ENCODE data around the gene MDN1.
"Not testable (repeated sequence)": the region's sequence is repeated elsewhere in the genome, so short reads cannot be mapped to it uniquely, and the experiment has no call there.

MDN1 gene

GRCh38 chr6:89792881-89793280, 26.7 kb downstream of the MDN1 start:
- Mint-ChIP-seq H3K27me3 (no peaks in the 10 kb centered on the region), H3K4me3 (peak overlapping the region; percentile 68), H3K36me3 (peaks cover 31% of the 10 kb centered on the region), H3K27ac (peak overlapping the region; percentile 61), H3K9me3 (ENCODE audit: low read depth) (no peaks in the 10 kb centered on the region), H3K4me1 (ENCODE audit: low read depth) (peaks cover 28% of the 10 kb centered on the region)

- Mint-ChIP-seq H3K4me1 (ENCODE audit: low read depth) (peaks cover 26% of the 10 kb centered on the region), H3K4me3 (no peak overlapping the region), H3K9me3 (ENCODE audit: low read depth) (no peaks in the 10 kb centered on the region), H3K27ac (no peak overlapping the region), H3K36me3 (peaks cover 33% of the 10 kb centered on the region), H3K27me3 (no peaks in the 10 kb centered on the region)
Measured at GRCh38 chr6:89790403-89790802, 29.2 kb downstream of the MDN1 start.

GRCh38 chr6:89789980-89790379, 29.6 kb downstream of the MDN1 start:
- no peak overlapping the region for H3K27ac Mint-ChIP-seq
- H3K9me3 Mint-ChIP-seq (ENCODE audit: low read depth) = no peaks in the 10 kb centered on the region
- H3K27me3 Mint-ChIP-seq = no peaks in the 10 kb centered on the region
- H3K36me3 Mint-ChIP-seq = peaks cover 34% of the 10 kb centered on the region
- peaks cover 22% of the 10 kb centered on the region for H3K4me1 Mint-ChIP-seq (ENCODE audit: low read depth)
- no peak overlapping the region for H3K4me3 Mint-ChIP-seq

GRCh38 chr6:89787660-89788328, 31.8 kb downstream of the MDN1 start:
- no peak overlapping the region for H3K27ac Mint-ChIP-seq
- H3K27me3 Mint-ChIP-seq = no peaks in the 10 kb centered on the region
- H3K4me1 Mint-ChIP-seq (ENCODE audit: low read depth) = no peaks in the 10 kb centered on the region
- H3K9me3 Mint-ChIP-seq (ENCODE audit: low read depth) = no peaks in the 10 kb centered on the region
- peaks cover 36% of the 10 kb centered on the region for H3K36me3 Mint-ChIP-seq
- H3K4me3 Mint-ChIP-seq = no peak overlapping the region

GRCh38 chr6:89786970-89787369, 32.6 kb downstream of the MDN1 start:
- H3K9me3 Mint-ChIP-seq (ENCODE audit: low read depth) = no peaks in the 10 kb centered on the region
- H3K4me3 Mint-ChIP-seq = no peak overlapping the region
- H3K36me3 Mint-ChIP-seq = peaks cover 36% of the 10 kb centered on the region

GRCh38 chr6:89784838-89785237, 34.8 kb downstream of the MDN1 start:
- Mint-ChIP-seq H3K27me3 (no peaks in the 10 kb centered on the region), H3K4me1 (ENCODE audit: low read depth) (no peaks in the 10 kb centered on the region), H3K4me3 (no peak overlapping the region), H3K27ac (no peak overlapping the region), H3K36me3 (peaks cover 42% of the 10 kb centered on the region), H3K9me3 (ENCODE audit: low read depth) (no peaks in the 10 kb centered on the region)

More at GRCh38 chr6:89786970-89787369, 32.6 kb downstream of the MDN1 start:
- Mint-ChIP-seq H3K4me1 (ENCODE audit: low read depth) (no peaks in the 10 kb centered on the region), H3K27ac (no peak overlapping the region), H3K27me3 (no peaks in the 10 kb centered on the region)

GRCh38 chr6:89783293-89783692, 36.3 kb downstream of the MDN1 start:
- not testable (repeated sequence) for H3K9me3 Mint-ChIP-seq (ENCODE audit: low read depth); H3K27ac Mint-ChIP-seq; H3K27me3 Mint-ChIP-seq; H3K4me1 Mint-ChIP-seq (ENCODE audit: low read depth); H3K4me3 Mint-ChIP-seq
- H3K36me3 Mint-ChIP-seq = peaks cover 37% of the 10 kb centered on the region

GRCh38 chr6:89782222-89782621, 37.4 kb downstream of the MDN1 start:
- Mint-ChIP-seq H3K4me1 (ENCODE audit: low read depth) (no peaks in the 10 kb centered on the region), H3K36me3 (peaks cover 34% of the 10 kb centered on the region), H3K9me3 (ENCODE audit: low read depth) (no peaks in the 10 kb centered on the region), H3K4me3 (no peak overlapping the region), H3K27ac (no peak overlapping the region), H3K27me3 (no peaks in the 10 kb centered on the region)

GRCh38 chr6:89781070-89782034, 38.2 kb downstream of the MDN1 start:
- Mint-ChIP-seq H3K4me1 (ENCODE audit: low read depth) (no peaks in the 10 kb centered on the region), H3K4me3 (no peak overlapping the region), H3K36me3 (peaks cover 32% of the 10 kb centered on the region)

GRCh38 chr6:89777455-89777854, 42.1 kb downstream of the MDN1 start:
- no peaks in the 10 kb centered on the region for H3K9me3 Mint-ChIP-seq (ENCODE audit: low read depth)
- no peaks in the 10 kb centered on the region for H3K27me3 Mint-ChIP-seq
- H3K36me3 Mint-ChIP-seq = peaks cover 21% of the 10 kb centered on the region
- no peak overlapping the region for H3K4me3 Mint-ChIP-seq
- no peaks in the 10 kb centered on the region for H3K4me1 Mint-ChIP-seq (ENCODE audit: low read depth)
- no peak overlapping the region for H3K27ac Mint-ChIP-seq

More at GRCh38 chr6:89781070-89782034, 38.2 kb downstream of the MDN1 start:
- no peaks in the 10 kb centered on the region for H3K27me3 Mint-ChIP-seq
- H3K9me3 Mint-ChIP-seq (ENCODE audit: low read depth) = no peaks in the 10 kb centered on the region
- H3K27ac Mint-ChIP-seq = no peak overlapping the region

- H3K27me3 Mint-ChIP-seq = no peaks in the 10 kb centered on the region
- H3K36me3 Mint-ChIP-seq = peaks cover 21% of the 10 kb centered on the region
- no peak overlapping the region for H3K4me3 Mint-ChIP-seq
- H3K27ac Mint-ChIP-seq = no peak overlapping the region
- H3K9me3 Mint-ChIP-seq (ENCODE audit: low read depth) = no peaks in the 10 kb centered on the region
- H3K4me1 Mint-ChIP-seq (ENCODE audit: low read depth) = no peaks in the 10 kb centered on the region
Measured at GRCh38 chr6:89776583-89777233, 42.9 kb downstream of the MDN1 start.

GRCh38 chr6:89775150-89775549, 44.4 kb downstream of the MDN1 start:
- H3K4me1 Mint-ChIP-seq (ENCODE audit: low read depth) = no peaks in the 10 kb centered on the region
- no peaks in the 10 kb centered on the region for H3K9me3 Mint-ChIP-seq (ENCODE audit: low read depth)
- no peak overlapping the region for H3K4me3 Mint-ChIP-seq
- H3K36me3 Mint-ChIP-seq = peaks cover 20% of the 10 kb centered on the region
- H3K27ac Mint-ChIP-seq = no peak overlapping the region
- no peaks in the 10 kb centered on the region for H3K27me3 Mint-ChIP-seq

- Mint-ChIP-seq H3K36me3 (peaks cover 22% of the 10 kb centered on the region), H3K27ac (no peak overlapping the region), H3K27me3 (no peaks in the 10 kb centered on the region), H3K4me1 (ENCODE audit: low read depth) (no peaks in the 10 kb centered on the region), H3K4me3 (no peak overlapping the region), H3K9me3 (ENCODE audit: low read depth) (no peaks in the 10 kb centered on the region)
Measured at GRCh38 chr6:89769572-89769971, 50.0 kb downstream of the MDN1 start.

- H3K9me3 Mint-ChIP-seq (ENCODE audit: low read depth) = no peaks in the 10 kb centered on the region
- H3K4me3 Mint-ChIP-seq = no peak overlapping the region
- H3K36me3 Mint-ChIP-seq = peaks cover 21% of the 10 kb centered on the region
- H3K27me3 Mint-ChIP-seq = no peaks in the 10 kb centered on the region
- no peaks in the 10 kb centered on the region for H3K4me1 Mint-ChIP-seq (ENCODE audit: low read depth)
- H3K27ac Mint-ChIP-seq = no peak overlapping the region
Measured at GRCh38 chr6:89768324-89768723, 51.3 kb downstream of the MDN1 start.

GRCh38 chr6:89763550-89763949, 56.0 kb downstream of the MDN1 start:
- H3K36me3 Mint-ChIP-seq = peaks cover 22% of the 10 kb centered on the region
- H3K27me3 Mint-ChIP-seq = no peaks in the 10 kb centered on the region
- H3K9me3 Mint-ChIP-seq (ENCODE audit: low read depth) = no peaks in the 10 kb centered on the region
- H3K4me3 Mint-ChIP-seq = no peak overlapping the region
- H3K4me1 Mint-ChIP-seq (ENCODE audit: low read depth) = no peaks in the 10 kb centered on the region
- no peak overlapping the region for H3K27ac Mint-ChIP-seq

All from activated naive CD8-positive, alpha-beta T cell (primary cell).